ENCODE results near the gene NLRP8.

Gene NLRP8

GRCh38 chr19:55956431-55956830 is 8.8 kb downstream of the NLRP8 start:
- Mint-ChIP-seq H3K4me3 (no peak overlapping the region), H3K27me3 (ENCODE audit: low read depth, poor library complexity) (peaks cover 2% of the 10 kb centered on the region), H3K9me3 (peaks cover 84% of the 10 kb centered on the region), H3K4me1 (no peaks in the 10 kb centered on the region), H3K27ac (no peak overlapping the region), H3K36me3 (ENCODE audit: low read depth) (no peaks in the 10 kb centered on the region)
- no peak for TF ChIP-seq CTCF (IDR thresholded peaks at IDR 0.05)
- DNase-seq: no peak

GRCh38 chr19:55958356-55958755 is 10.7 kb downstream of the NLRP8 start:
- H3K36me3 Mint-ChIP-seq (ENCODE audit: low read depth): no peaks in the 10 kb centered on the region
- peaks cover 89% of the 10 kb centered on the region for H3K9me3 Mint-ChIP-seq
- DNase-seq: no peak
- H3K4me3 Mint-ChIP-seq: no peak overlapping the region
- H3K27me3 Mint-ChIP-seq (ENCODE audit: low read depth, poor library complexity): peaks cover 2% of the 10 kb centered on the region
- H3K4me1 Mint-ChIP-seq: no peaks in the 10 kb centered on the region
- no peak for TF ChIP-seq CTCF (IDR thresholded peaks at IDR 0.05)
- no peak overlapping the region for H3K27ac Mint-ChIP-seq

- Mint-ChIP-seq H3K4me3 (no peak overlapping the region), H3K4me1 (no peaks in the 10 kb centered on the region), H3K27ac (no peak overlapping the region), H3K36me3 (ENCODE audit: low read depth) (no peaks in the 10 kb centered on the region), H3K27me3 (ENCODE audit: low read depth, poor library complexity) (peaks cover 2% of the 10 kb centered on the region), H3K9me3 (peaks cover 91% of the 10 kb centered on the region)
- TF ChIP-seq CTCF (IDR thresholded peaks at IDR 0.05): no peak
- no peak for DNase-seq
These were observed 12.5 kb downstream of the NLRP8 start for GRCh38 chr19:55959996-55960675.

GRCh38 chr19:55962186-55962585 is 14.6 kb downstream of the NLRP8 start:
- Mint-ChIP-seq H3K9me3 (peaks cover 87% of the 10 kb centered on the region), H3K4me1 (no peaks in the 10 kb centered on the region), H3K4me3 (no peak overlapping the region), H3K36me3 (ENCODE audit: low read depth) (no peaks in the 10 kb centered on the region), H3K27ac (no peak overlapping the region), H3K27me3 (ENCODE audit: low read depth, poor library complexity) (peaks cover 2% of the 10 kb centered on the region)
- DNase-seq: no peak
- TF ChIP-seq CTCF (IDR thresholded peaks at IDR 0.05): no peak

- TF ChIP-seq CTCF (IDR thresholded peaks at IDR 0.05): no peak
- Mint-ChIP-seq H3K27ac (no peak overlapping the region), H3K36me3 (ENCODE audit: low read depth) (no peaks in the 10 kb centered on the region), H3K27me3 (ENCODE audit: low read depth, poor library complexity) (no peaks in the 10 kb centered on the region), H3K9me3 (peaks cover 82% of the 10 kb centered on the region), H3K4me1 (no peaks in the 10 kb centered on the region), H3K4me3 (no peak overlapping the region)
- no peak for DNase-seq
These were observed 26.4 kb downstream of the NLRP8 start for GRCh38 chr19:55973982-55974381.

GRCh38 chr19:55980415-55980814 is 32.8 kb downstream of the NLRP8 start:
- no peak overlapping the region for H3K4me3 Mint-ChIP-seq
- no peaks in the 10 kb centered on the region for H3K27me3 Mint-ChIP-seq (ENCODE audit: low read depth, poor library complexity)
- no peak for TF ChIP-seq CTCF (IDR thresholded peaks at IDR 0.05)
- H3K27ac Mint-ChIP-seq: no peak overlapping the region
- no peaks in the 10 kb centered on the region for H3K36me3 Mint-ChIP-seq (ENCODE audit: low read depth)
- no peak for DNase-seq
- H3K9me3 Mint-ChIP-seq: peaks cover 78% of the 10 kb centered on the region
- no peaks in the 10 kb centered on the region for H3K4me1 Mint-ChIP-seq

Data from nephron progenitor cell (in vitro differentiated cells).